BLaER1 (cell line): ENCODE data around the gene TTC9B.

ENCODE experiments used
- H3K27ac ChIP-seq: shearing (Covaris generic); formaldehyde crosslinking; 2 replicates; pipeline ENCODE4 v1.8.1; 2022
- H3K27me3 ChIP-seq: shearing (Covaris generic); formaldehyde crosslinking; 2 replicates; pipeline ENCODE4 v1.8.1; 2022
- H3K36me3 ChIP-seq: shearing (Covaris generic); formaldehyde crosslinking; 2 replicates; pipeline ENCODE4 v1.8.1; 2022
- H3K4me1 ChIP-seq: shearing (Covaris generic); formaldehyde crosslinking; 2 replicates; pipeline ENCODE4 v1.8.1; 2022
- H3K4me2 ChIP-seq: shearing (Covaris generic); formaldehyde crosslinking; 2 replicates; pipeline ENCODE4 v1.8.1; 2022
- H3K4me3 ChIP-seq: shearing (Covaris generic); formaldehyde crosslinking; 2 replicates; pipeline ENCODE4 v1.8.1; 2022
- H3K9ac ChIP-seq: shearing (Covaris generic); formaldehyde crosslinking; 2 replicates; pipeline ENCODE4 v1.8.1; 2022
- H3K9me3 ChIP-seq: shearing (Covaris generic); formaldehyde crosslinking; 2 replicates; pipeline ENCODE4 v1.8.1; 2022
- H4K20me1 ChIP-seq: shearing (Covaris generic); formaldehyde crosslinking; 2 replicates; pipeline ENCODE4 v1.8.1; 2022
- Cebpa-rat ChIP-seq: shearing (Covaris generic); IDR thresholded peaks from 2 replicates; pipeline ENCODE4 v1.8.1; 2022

Gene TTC9B

GRCh38 chr19:40217934-40218890 is at the start of gene TTC9B:
Gene TTC9B, minus strand, starts transcription at chr19:40218384. Its CDS starts 3 bp downstream, at chr19:40218381.
- peaks cover 5% of the 10 kb centered on the region; the same call in 1 of the 2 replicates for H3K36me3 ChIP-seq
- H3K4me2 ChIP-seq: peak within 1 kb of the TSS; percentile 47
- no peak within 1 kb of the TSS for H3K27ac ChIP-seq
- no peak for TF ChIP-seq Cebpa-rat
- peaks cover 47% of the 10 kb centered on the region for H3K27me3 ChIP-seq
- H3K9ac ChIP-seq: no peak within 1 kb of the TSS
- H3K9me3 ChIP-seq: peaks cover 16% of the 10 kb centered on the region
- H4K20me1 ChIP-seq: no peaks in the 10 kb centered on the region
- no peaks in the 10 kb centered on the region for H3K4me1 ChIP-seq
- H3K4me3 ChIP-seq: no peak within 1 kb of the TSS

DNA sequence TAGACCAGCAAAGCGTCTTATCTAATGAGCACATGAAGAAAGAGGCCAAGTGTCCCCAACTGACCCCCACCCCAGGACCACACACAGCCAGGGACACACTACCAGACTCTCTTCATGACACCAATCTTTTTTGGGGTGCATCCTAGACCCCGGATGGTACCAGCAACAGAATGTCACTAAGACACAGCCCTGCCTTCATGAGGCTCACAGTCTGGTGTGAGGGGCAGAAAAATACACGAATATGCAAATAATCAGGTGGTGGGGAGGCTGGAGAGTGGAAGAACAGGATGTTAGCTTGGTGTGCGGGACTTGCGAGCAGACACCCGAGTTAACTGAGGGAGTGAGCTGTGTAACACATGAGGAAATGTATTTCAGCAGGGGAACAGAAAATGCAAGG is 49.4 kb upstream of the TTC9B start:
- no peak for TF ChIP-seq Cebpa-rat
- H3K4me3 ChIP-seq: no peak overlapping the region
- peaks cover 58% of the 10 kb centered on the region for H3K4me1 ChIP-seq
- peaks cover 90% of the 10 kb centered on the region for H3K36me3 ChIP-seq
- peak overlapping the region; percentile 40; the same call in 1 of the 2 replicates for H3K4me2 ChIP-seq
- H3K9me3 ChIP-seq: no peaks in the 10 kb centered on the region
- H3K27me3 ChIP-seq: no peaks in the 10 kb centered on the region
- H3K9ac ChIP-seq: no peak overlapping the region
- peaks cover 100% of the 10 kb centered on the region for H4K20me1 ChIP-seq
- peak overlapping the region; percentile 35; the same call in 1 of the 2 replicates for H3K27ac ChIP-seq

DNA sequence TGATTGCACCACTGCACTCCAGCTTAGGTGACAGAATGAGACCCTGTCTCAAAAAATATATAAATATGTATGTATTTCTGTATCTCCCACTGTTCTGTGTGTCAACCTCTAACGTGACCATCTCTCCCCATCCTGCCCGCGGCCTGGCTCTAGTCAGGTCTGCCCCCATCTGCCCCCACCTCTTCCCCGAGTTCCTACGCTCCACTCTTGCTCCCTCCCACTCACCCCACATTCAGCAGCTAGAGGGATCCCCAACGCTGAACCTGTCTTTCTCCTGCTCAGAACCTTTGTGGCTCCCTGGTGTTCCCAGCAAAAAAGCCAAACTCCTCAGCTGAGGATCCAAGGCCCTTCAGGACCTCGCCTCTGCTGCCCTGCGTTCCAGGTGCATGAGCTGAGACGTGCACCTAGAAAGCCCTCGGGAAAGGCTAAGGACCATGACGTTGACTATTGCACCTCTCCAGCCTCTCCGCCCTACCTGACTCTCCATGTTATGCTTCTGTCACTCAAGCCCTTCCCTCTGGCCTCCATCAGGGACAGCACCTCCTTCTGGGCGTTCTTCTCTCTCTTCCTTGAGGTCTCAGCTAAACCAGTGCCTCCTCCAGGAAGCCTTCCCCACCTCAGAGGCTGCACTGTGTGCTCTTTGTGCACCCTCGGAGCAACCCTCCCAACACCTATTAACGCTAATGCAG is 48.9 kb upstream of the TTC9B start:
- Histone ChIP-seq H3K27ac (0 out of 2 replicates have a peak overlapping the region, but pooled peaks have one; percentile 53), H3K9ac (no peak overlapping the region), H3K4me2 (peak overlapping the region; percentile 40; the same call in 1 of the 2 replicates), H3K27me3 (no peaks in the 10 kb centered on the region), H3K4me1 (peaks cover 53% of the 10 kb centered on the region), H4K20me1 (peaks cover 100% of the 10 kb centered on the region), H3K36me3 (peaks cover 90% of the 10 kb centered on the region), H3K9me3 (no peaks in the 10 kb centered on the region), H3K4me3 (no peak overlapping the region)
- no peak for TF ChIP-seq Cebpa-rat

GRCh38 chr19:40266119-40266518 is 47.9 kb upstream of the TTC9B start:
- Histone ChIP-seq H3K27me3 (no peaks in the 10 kb centered on the region), H4K20me1 (peaks cover 100% of the 10 kb centered on the region), H3K4me1 (peaks cover 43% of the 10 kb centered on the region), H3K9ac (no peak overlapping the region), H3K4me3 (no peak overlapping the region), H3K9me3 (no peaks in the 10 kb centered on the region), H3K36me3 (peaks cover 95% of the 10 kb centered on the region), H3K4me2 (peak overlapping the region; percentile 40), H3K27ac (peak overlapping the region; percentile 53)
- no peak for TF ChIP-seq Cebpa-rat

GRCh38 chr19:40265763-40266099 is 47.5 kb upstream of the TTC9B start:
- no peak for TF ChIP-seq Cebpa-rat
- H3K36me3 ChIP-seq: peaks cover 96% of the 10 kb centered on the region
- H4K20me1 ChIP-seq: peaks cover 100% of the 10 kb centered on the region
- no peak overlapping the region for H3K4me3 ChIP-seq
- H3K9me3 ChIP-seq: no peaks in the 10 kb centered on the region
- peak overlapping the region; percentile 53; the same call in 1 of the 2 replicates for H3K27ac ChIP-seq
- H3K4me2 ChIP-seq: no peak overlapping the region
- H3K27me3 ChIP-seq: no peaks in the 10 kb centered on the region
- no peak overlapping the region for H3K9ac ChIP-seq
- peaks cover 39% of the 10 kb centered on the region for H3K4me1 ChIP-seq

DNA sequence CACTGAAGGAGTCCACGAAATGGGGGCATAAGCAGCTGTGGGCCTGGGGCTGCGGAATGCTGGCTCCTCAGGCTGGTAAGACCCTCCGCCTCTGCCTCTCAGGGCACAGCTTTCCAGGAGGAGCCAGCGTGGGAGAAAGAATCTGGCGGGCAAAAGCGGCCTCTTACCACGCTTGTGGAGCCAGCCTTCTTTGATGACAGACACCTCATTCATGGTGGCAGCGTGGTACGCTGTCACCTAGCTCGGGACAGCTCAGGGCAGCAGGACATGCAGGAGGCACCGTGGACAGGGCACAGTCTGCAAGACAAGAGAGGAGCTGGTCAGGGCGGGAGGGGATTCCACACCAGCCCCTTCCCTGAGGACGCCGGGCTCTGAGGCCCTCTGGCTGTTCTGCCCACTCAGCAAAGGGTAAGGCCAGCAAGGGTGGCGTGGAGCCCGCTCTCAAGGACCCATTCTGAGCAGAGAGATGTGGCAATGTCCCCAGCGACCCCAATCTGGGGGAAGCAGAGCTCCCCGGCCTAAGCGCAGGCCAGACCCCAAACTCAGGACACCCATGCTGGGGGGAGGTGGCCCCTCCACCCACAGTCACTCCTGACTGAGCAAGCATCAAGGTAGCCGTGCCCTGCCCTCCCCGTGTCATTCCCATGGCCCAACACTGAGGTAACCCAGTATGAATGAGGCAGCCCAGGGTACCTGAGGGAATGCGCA is 47.0 kb upstream of the TTC9B start:
- Histone ChIP-seq H3K4me2 (no peak overlapping the region), H3K4me3 (no peak overlapping the region), H3K4me1 (peaks cover 36% of the 10 kb centered on the region), H3K9me3 (no peaks in the 10 kb centered on the region), H3K9ac (no peak overlapping the region), H3K27me3 (no peaks in the 10 kb centered on the region), H3K36me3 (peaks cover 93% of the 10 kb centered on the region), H3K27ac (no peak overlapping the region), H4K20me1 (peaks cover 100% of the 10 kb centered on the region)
- TF ChIP-seq Cebpa-rat: no peak

- Histone ChIP-seq H3K9ac (no peak overlapping the region), H3K27me3 (no peaks in the 10 kb centered on the region), H3K36me3 (peaks cover 85% of the 10 kb centered on the region), H3K27ac (no peak overlapping the region), H3K4me1 (peaks cover 38% of the 10 kb centered on the region), H3K4me3 (no peak overlapping the region), H3K9me3 (no peaks in the 10 kb centered on the region), H4K20me1 (peaks cover 100% of the 10 kb centered on the region), H3K4me2 (no peak overlapping the region)
- no peak for TF ChIP-seq Cebpa-rat
Measured at GRCh38 chr19:40264314-40265054, 46.3 kb upstream of the TTC9B start.

GRCh38 chr19:40263440-40264313 is 45.5 kb upstream of the TTC9B start:
- no peaks in the 10 kb centered on the region for H3K27me3 ChIP-seq
- peaks cover 100% of the 10 kb centered on the region for H4K20me1 ChIP-seq
- no peak overlapping the region for H3K27ac ChIP-seq
- no peak overlapping the region for H3K4me3 ChIP-seq
- no peak overlapping the region for H3K9ac ChIP-seq
- TF ChIP-seq Cebpa-rat: no peak
- no peak overlapping the region for H3K4me2 ChIP-seq
- H3K36me3 ChIP-seq: peaks cover 77% of the 10 kb centered on the region
- H3K9me3 ChIP-seq: no peaks in the 10 kb centered on the region
- H3K4me1 ChIP-seq: peaks cover 37% of the 10 kb centered on the region
